SK-MEL-5 (cell line): Measurements from ENCODE around the gene ZNF362. TPM values are rescaled to one million over a fixed set of nuclear protein-coding genes. Genes with fewer than 3 reads are reported as not detected.

Experiments
- DNase-seq: peaks from one replicate; pipeline ENCODE4 v3.0.0-alpha.2; 2016; ENCODE audit warnings: low read depth, low spot score
- in situ Hi-C: cut with HindIII; loops from 2 replicates; pipeline ENCODE4 v1.10.0; 2016; ENCODE audit warnings: low sequenced_read_pairs, high pct_unique_total_duplicates, low pct_unique_long_range_greater_than_20kb
- total RNA-seq: library from RNA; depleted of rRNA; stranded (reverse); fragments of >200 nt; shearing (Covaris generic); gene quantifications from 2 replicates; pipeline ENCODE4 v1.2.3, GENCODE V29; 2014

The ZNF362 gene
- total RNA-seq, 1 experiment from 2014 or later, result 12.4 TPM

DNA sequence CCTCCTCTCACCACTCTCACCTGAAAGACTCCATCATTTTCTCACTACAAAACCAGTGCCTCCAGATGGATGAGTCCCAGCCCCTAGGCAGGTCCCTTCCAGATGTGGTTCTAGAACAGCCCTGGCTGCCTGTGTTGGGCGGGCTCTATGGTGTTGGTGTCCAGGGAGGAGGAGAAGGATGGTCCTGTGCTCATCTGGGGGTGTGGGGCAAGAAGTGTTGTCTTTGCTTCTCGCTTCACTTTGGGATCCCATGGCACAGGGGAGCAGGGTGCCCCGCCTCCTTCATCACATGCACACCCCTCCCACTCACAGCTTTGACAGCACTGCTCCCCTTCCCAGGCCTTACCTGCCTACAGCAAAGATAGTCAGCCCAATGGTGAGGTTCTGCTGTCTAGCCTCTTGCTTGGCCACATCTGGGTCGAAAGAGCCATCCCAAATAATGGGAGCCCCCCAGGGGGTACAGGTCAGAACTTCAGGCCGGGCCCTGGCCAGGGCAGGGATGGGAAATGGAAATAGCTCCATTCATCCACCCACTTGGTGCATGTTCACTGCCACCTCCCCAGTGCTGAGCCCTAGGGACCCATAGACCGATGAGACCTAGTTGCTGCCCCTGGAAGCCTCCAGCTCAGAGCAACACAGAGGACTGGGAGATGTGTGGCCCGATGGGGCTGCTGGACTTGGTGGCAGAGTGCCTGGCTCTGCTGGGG, 55.6 kb downstream of the ZNF362 start:
- DNase-seq, result no peak
- in situ Hi-C loops, result no loop called here

- no peak for DNase-seq
- in situ Hi-C loops, result no loop called here
Observed at GRCh38 chr1:33312413-33312749, 56.1 kb downstream of the ZNF362 start.

GRCh38 chr1:33314416-33314815, 58.1 kb downstream of the ZNF362 start:
- no peak for DNase-seq
- in situ Hi-C loops, result no loop called here

GRCh38 chr1:33316601-33317000, 60.3 kb downstream of the ZNF362 start:
- in situ Hi-C loops, result no loop called here

DNA sequence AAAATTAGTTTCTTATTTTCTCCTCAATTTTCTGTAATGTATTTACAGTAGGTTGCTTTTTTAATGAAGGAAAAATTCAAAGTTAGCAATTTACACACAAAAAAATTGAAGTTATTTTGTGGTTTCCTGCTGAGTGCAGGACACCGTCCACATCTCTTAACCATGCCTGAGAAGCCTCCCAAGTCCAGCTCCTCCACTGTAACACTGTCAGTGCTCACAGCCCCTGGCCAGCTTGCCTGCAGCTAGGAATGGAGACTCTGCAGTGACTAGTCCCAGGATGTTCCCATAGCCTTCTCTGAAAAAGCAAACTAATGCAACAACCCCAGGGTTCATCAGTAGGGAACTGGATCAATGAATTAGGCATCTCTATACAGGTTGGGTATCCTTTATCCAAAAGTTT, 61.1 kb downstream of the ZNF362 start:
- in situ Hi-C loops, result no loop called here
- no peak for DNase-seq

More at GRCh38 chr1:33316601-33317000, 60.3 kb downstream of the ZNF362 start:
- DNase-seq, result no peak

DNA sequence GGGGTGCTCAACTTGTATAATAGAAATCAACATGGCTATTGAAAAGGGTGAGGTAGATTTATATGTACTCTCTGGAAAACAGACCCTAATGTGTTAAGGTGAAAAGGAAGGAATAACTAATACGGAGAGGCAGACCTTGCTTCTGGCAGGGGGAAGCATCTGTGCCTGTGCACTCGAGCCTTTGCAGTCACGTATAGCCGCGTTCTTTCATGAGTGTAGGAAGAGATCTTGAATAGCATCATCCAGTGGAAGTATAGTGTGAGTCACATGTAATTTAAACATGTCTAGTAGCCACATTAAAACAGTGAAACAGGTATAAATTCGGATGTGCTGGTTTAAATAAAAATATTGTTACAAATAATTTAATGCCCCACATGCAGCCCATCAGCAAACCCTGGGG, 61.7 kb downstream of the ZNF362 start:
- DNase-seq, result no peak
- in situ Hi-C loops, result no loop called here

- in situ Hi-C loops, result no loop called here
- no peak for DNase-seq
Observed at GRCh38 chr1:33319186-33319948, 63.1 kb downstream of the ZNF362 start.

GRCh38 chr1:33319949-33320618, 63.8 kb downstream of the ZNF362 start:
- in situ Hi-C loops, result no loop called here
- no peak for DNase-seq

DNA sequence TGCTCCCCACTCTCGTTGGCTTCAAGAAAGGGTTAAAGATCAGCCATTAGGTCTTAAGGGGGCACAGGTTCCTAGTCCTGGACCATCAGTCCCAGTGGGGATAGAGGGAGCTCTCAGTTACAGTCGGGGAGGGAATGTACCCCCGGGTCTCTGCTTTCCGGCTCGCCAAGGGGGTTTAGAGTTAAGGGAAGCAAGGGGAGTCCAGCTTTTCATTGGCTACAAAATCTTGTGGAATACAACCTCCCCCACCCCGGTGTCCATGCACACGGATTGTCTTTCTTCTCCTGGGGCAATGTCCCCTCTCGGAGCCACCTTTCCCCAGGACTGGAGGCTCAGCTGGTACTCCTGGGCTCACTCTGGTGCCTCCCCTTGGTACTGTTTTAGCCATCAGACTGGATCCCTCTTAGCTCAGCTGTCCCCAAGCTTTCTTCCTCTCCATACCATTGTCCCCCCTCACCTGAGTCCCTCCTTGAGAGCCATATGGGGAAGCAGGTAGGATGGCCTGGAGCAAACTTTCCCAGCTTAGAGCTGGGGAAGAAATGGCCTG, 64.4 kb downstream of the ZNF362 start, which contains the start of gene A3GALT2:
Gene A3GALT2 (minus strand): TSS at position 480 of the 547 bp plus-strand sequence. CDS start 0 bp downstream, at position 480.
- in situ Hi-C loops, result no loop called here

GRCh38 chr1:33321178-33321577, 64.9 kb downstream of the ZNF362 start:
- DNase-seq, result no peak
- in situ Hi-C loops, result no loop called here

More for the DNA sequence above, 64.4 kb downstream of the ZNF362 start, which contains the start of gene A3GALT2:
- DNase-seq, result no peak

DNA sequence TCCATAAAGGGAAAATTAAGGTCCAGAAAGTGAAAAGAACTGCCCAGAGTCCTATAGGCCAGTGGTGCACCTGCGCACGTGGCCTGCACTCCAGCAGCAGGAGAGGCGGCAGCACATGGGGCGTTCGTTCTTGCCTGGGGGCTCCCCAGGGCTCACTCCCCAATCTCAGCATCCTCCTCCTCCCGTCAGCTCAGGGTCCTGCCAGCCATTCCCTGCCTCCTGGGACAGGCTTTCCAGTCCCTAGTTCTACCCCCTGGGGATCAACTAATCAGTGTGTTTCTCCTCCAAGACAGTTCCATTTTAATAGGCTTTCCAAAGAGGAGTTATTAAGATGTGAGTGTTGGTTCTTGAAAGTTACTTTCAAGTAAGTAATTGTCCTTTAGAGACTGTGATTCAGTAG, 65.8 kb downstream of the ZNF362 start:
- in situ Hi-C loops, result no loop called here

GRCh38 chr1:33322870-33323585, 66.7 kb downstream of the ZNF362 start:
- DNase-seq, result no peak
- in situ Hi-C loops, result no loop called here

More for the DNA sequence above, 65.8 kb downstream of the ZNF362 start:
- no peak for DNase-seq

- in situ Hi-C loops, result no loop called here
- no peak for DNase-seq
Observed at GRCh38 chr1:33323663-33324477, 67.6 kb downstream of the ZNF362 start.

DNA sequence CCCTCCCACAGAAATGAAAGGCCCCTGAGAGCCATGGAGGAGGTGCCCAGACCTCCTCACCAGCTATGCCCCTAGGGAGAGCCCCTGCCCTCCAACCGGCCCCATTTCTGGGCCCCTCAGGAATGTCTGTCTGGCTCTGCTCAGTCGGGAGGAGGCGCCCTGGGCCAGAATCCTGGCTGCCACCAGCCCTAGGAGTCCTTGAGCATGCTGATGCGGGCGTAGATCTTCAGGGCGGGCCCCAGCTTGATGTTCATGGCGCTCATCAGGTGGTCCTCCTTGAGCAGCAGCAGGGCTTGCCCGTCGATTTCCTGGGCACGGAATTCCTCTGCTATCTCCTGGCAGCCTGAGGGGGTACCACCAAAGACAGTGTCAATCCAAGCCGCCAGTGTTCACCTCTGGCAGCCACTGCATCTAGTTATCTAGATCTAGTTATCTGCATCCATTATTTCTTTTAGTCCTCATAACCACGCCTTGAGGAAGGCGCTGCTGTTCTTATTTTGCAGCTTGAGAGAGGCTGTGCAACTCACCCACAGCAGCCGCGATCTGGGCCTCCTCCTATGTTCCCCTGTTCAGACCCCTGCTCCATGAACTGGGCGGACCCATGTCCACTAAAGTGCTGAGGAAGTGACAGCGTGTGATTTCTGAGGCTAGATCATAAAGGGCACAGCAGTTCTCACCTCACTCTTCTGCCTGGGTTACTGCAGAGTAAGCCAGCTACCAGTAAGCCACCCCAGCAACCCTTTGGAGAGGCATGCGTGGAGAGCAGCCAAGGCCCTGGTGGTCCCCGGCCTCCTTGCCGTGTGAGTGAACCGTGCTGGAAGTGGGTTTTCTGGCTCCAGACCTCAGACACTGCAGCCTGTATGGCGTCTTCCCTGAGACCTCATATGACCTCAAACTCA, 68.6 kb downstream of the ZNF362 start:
- in situ Hi-C loops, result no loop called here
- no peak for DNase-seq

DNA sequence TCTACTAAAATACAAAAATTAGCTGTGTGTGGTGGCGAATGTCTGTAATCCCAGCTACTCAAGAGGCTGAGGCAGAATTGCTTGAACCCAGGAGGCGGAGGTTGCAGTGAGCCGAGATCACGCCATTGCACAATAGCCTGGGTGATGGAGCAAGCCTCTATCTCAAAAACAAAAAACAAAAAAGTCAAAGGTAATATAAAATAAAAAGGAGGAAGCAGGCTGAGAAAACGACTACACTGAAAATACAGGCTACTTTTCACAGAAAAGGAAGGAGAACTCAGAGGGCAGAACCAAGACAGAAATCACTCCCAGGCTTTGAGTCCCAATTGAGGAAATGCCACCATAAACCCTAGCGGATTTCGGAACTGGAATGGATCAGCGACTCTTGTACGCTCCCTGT, 70.5 kb downstream of the ZNF362 start:
- DNase-seq, result no peak
- in situ Hi-C loops, result no loop called here
